PC-9 (cell line): ENCODE data around the gene MGAT3. TPM values are rescaled to one million over a fixed set of nuclear protein-coding genes. Genes with fewer than 3 reads are reported as not detected.

Experiments used
- BruUV-seq: library from RNA; stranded (reverse); fragments of 400-500 nt; replicated peaks from 2 replicates; lab custom pipeline; 2021; lab: Mats Ljungman, UMichigan
- CTCF ChIA-PET: fragments of 300-600 bp; sonication (Branson Sonifier 250); formaldehyde crosslinking; loops from one replicate; lab custom pipeline; 2022; ENCODE audit warnings: antibody characterized with exemption; lab: Charles Lee
- POLR2A ChIA-PET: fragments of 300-600 bp; sonication (Branson Sonifier 250); formaldehyde crosslinking; loops from one replicate; lab custom pipeline; 2022; ENCODE audit warnings: antibody characterized with exemption; ENCODE audit not compliant: unreplicated experiment; lab: Charles Lee
- DNase-seq, 2 experiments: peaks; one replicate each; pipeline versions ENCODE4 v3.0.0 to v3.0.0-alpha.2; 2015 to 2022; ENCODE audit warnings: mixed read lengths in 1 of 2
- H2AFZ ChIP-seq: fragments of 200-600 bp; sonication (generic); 2 replicates; pipeline ENCODE4 v1.8.1; 2017; ENCODE audit warnings: antibody characterized with exemption
- H3F3A ChIP-seq: fragments of 200-600 bp; sonication (generic); 2 replicates; pipeline ENCODE4 v1.8.1; 2017; ENCODE audit warnings: antibody characterized with exemption, mild to moderate bottlenecking, low read depth; ENCODE audit not compliant: insufficient read depth
- H3K27ac ChIP-seq: fragments of 200-600 bp; sonication (generic); 2 replicates; pipeline ENCODE4 v1.6.1; 2016; ENCODE audit warnings: mixed run types
- H3K27me3 ChIP-seq: fragments of 200-600 bp; sonication (generic); 2 replicates; pipeline ENCODE4 v1.6.1; 2016; ENCODE audit warnings: low read depth, mixed run types; ENCODE audit not compliant: insufficient read depth
- H3K36me3 ChIP-seq: fragments of 200-600 bp; sonication (generic); 2 replicates; pipeline ENCODE4 v1.6.1; 2016; ENCODE audit warnings: low read depth, mixed run types
- H3K4me1 ChIP-seq: fragments of 200-600 bp; sonication (generic); replicated peaks from 2 replicates; pipeline ENCODE4 v1.6.1; 2016; ENCODE audit warnings: mixed run types; ENCODE audit not compliant: insufficient read depth
- H3K4me2 ChIP-seq: fragments of 200-600 bp; sonication (generic); 2 replicates; pipeline ENCODE4 v1.6.1; 2017; ENCODE audit warnings: mixed run types
- H3K4me3 ChIP-seq: fragments of 200-600 bp; sonication (generic); 2 replicates; pipeline ENCODE4 v1.6.1; 2016; ENCODE audit warnings: mixed run types
- H3K79me2 ChIP-seq: fragments of 200-600 bp; sonication (generic); 2 replicates; pipeline ENCODE4 v1.6.1; 2017; ENCODE audit warnings: low read depth, mixed run types
- H3K9me2 ChIP-seq: fragments of 200-600 bp; sonication (generic); 2 replicates; pipeline ENCODE4 v1.8.1; 2017; ENCODE audit warnings: mild to moderate bottlenecking; ENCODE audit not compliant: insufficient read depth
- H3K9me3 ChIP-seq: fragments of 200-600 bp; sonication (generic); 2 replicates; pipeline ENCODE4 v1.8.1; 2016; ENCODE audit warnings: low read depth; ENCODE audit not compliant: insufficient read depth
- H4K20me1 ChIP-seq: fragments of 200-600 bp; sonication (generic); 2 replicates; pipeline ENCODE4 v1.8.1; 2017; ENCODE audit not compliant: insufficient read depth
- CTCF ChIP-seq: fragments of 200-600 bp; sonication (generic); conservative IDR thresholded peaks from 2 replicates; pipeline ENCODE4 v1.6.1; 2017; ENCODE audit warnings: mixed run types, antibody characterized with exemption, mild to moderate bottlenecking, moderate library complexity
- EZH2 ChIP-seq: fragments of 200-600 bp; sonication (generic); IDR thresholded peaks from 2 replicates; pipeline ENCODE4 v1.8.0; 2017; ENCODE audit warnings: antibody characterized with exemption, low read depth
- intact Hi-C: fragments of 100-400 bp; cut with micrococcal nuclease; formaldehyde crosslinking; loops from one replicate; pipeline ENCODE4 v1.10.0; 2022; ENCODE audit not compliant: unreplicated experiment
- total RNA-seq: library from RNA; stranded (reverse); gene quantifications from 2 replicates; pipeline ENCODE4 v1.2.3, GENCODE V29; 2021

MGAT3 gene
- total RNA-seq, 1 experiment from 2014 or later, result not detected

DNA sequence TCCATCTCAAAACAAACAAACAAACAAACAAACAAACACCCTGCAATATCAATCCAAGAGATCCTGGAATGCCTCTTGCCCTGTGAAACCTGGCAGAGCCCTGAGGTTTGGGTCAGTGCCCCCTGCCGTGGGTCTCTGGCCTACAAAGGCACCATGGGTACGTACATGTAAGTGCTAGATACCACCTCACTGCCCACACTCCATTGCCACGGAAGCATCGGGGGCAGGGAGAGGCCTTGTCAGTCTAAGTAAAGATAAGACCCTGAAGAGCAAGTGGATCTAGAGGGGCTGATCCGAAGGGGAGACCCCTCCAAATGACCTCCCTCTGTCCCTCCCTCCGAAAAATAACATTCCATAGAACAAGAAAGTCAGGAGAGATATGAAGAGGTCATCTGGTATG, 43.3 kb downstream of the MGAT3 start:
- Histone ChIP-seq H4K20me1 (peaks cover 10% of the 10 kb centered on the region; the same call in 1 of the 2 replicates), H3K27ac (no peak overlapping the region), H3K9me3 (no peaks in the 10 kb centered on the region), H3K9me2 (no peaks in the 10 kb centered on the region), H3K79me2 (peaks cover 29% of the 10 kb centered on the region), H3K36me3 (peaks cover 9% of the 10 kb centered on the region; the same call in 1 of the 2 replicates), H2AFZ (no peak overlapping the region), H3K4me3 (no peak overlapping the region), H3K4me2 (no peak overlapping the region), H3K27me3 (no peaks in the 10 kb centered on the region), H3K4me1 (peaks cover 28% of the 10 kb centered on the region), H3F3A (peaks cover 14% of the 10 kb centered on the region; the same call in 1 of the 2 replicates)
- intact Hi-C loops, result loop anchor here (5.0 kb wide), 1 partner anchor 63 kb away; no protein-coding TSS in a partner anchor
- ChIA-PET CTCF (interaction anchor here (0.9 kb wide), 1 partner anchor 20 kb away, joined by 3 read pairs; the partner anchor contains the start of gene ATF4), POLR2A (interaction anchor here (0.6 kb wide), 1 partner anchor 10 kb away, joined by 7 read pairs; no protein-coding TSS in a partner anchor)
- no peak for DNase-seq
- BruUV-seq, result no TSS peak
- no peak for TF ChIP-seq CTCF
- TF ChIP-seq EZH2, result no peak

GRCh38 chr22:39501644-39502108, 44.9 kb downstream of the MGAT3 start:
- H3K9me3 ChIP-seq, result no peaks in the 10 kb centered on the region
- BruUV-seq, result TSS peak; percentile 95
- intact Hi-C loops, result loop anchor here (1.0 to 5.0 kb wide), 3 partner anchors 19 to 64 kb away; partner anchors contain the start of genes ATF4 and RPS19BP1
- H4K20me1 ChIP-seq, result peaks cover 10% of the 10 kb centered on the region; the same call in 1 of the 2 replicates
- POLR2A ChIA-PET, result interaction anchor here (0.5 to 1.0 kb wide), 11 partner anchors 11 to 846 kb away, joined by 3 to 13 read pairs (median 4); partner anchors contain the start of genes ATF4, GTPBP1 and RPL3
- peaks cover 23% of the 10 kb centered on the region for H3K36me3 ChIP-seq
- peak overlapping the region; percentile 94 for H2AFZ ChIP-seq
- no peak for DNase-seq
- TF ChIP-seq EZH2 (no peak), CTCF (no peak)
- peaks cover 45% of the 10 kb centered on the region for H3K79me2 ChIP-seq
- H3K27ac ChIP-seq, result peak overlapping the region; percentile 4; the same call in 1 of the 2 replicates
- peaks cover 28% of the 10 kb centered on the region for H3K4me1 ChIP-seq
- CTCF ChIA-PET, result interaction anchor here (0.6 to 0.9 kb wide), 4 partner anchors 13 to 622 kb away, joined by 3 to 4 read pairs (median 3); no protein-coding TSS in a partner anchor
- H3K4me3 ChIP-seq, result peak overlapping the region; percentile 92
- H3K27me3 ChIP-seq, result no peaks in the 10 kb centered on the region
- H3K9me2 ChIP-seq, result no peaks in the 10 kb centered on the region
- peak overlapping the region; percentile 95 for H3K4me2 ChIP-seq
- H3F3A ChIP-seq, result peaks cover 18% of the 10 kb centered on the region; the same call in 1 of the 2 replicates

DNA sequence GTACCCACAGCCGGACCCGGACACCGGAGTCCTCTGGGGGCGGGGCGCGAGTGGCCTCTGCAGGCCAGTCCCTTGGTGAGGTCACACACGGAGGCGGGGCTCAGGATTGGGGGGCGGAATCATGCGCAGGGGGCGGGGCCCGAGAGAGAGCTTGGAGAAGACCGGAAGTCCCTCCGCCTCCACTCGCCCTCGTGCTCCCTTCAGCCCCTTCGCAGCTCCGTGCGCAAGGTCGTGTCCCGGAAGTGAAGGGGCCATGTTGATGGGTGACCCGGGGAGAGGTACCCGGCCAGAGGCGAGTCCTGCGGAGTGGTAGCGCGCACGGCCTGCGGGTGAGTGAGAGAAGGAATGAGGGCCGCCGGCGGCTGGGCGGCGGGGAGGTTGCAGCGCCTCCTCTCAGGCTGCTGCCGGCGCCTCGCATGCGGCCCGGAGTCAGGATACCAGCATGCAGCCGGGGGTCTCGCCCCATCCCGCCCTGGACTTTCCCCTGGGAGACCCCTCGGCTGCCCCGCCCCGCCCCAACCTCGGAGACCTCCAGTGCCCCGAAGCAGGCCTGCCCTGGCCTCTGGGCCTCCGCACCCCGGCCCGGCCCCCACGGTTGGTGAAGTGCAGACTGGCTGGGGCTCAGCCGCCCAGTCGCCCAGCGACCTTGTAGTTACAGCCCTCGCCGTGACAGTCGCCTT, 45.4 kb downstream of the MGAT3 start, which contains the start of gene MIEF1:
MIEF1 (plus strand) TSS at position 182 of the 680 bp plus-strand sequence. CDS start 9,005 bp downstream, outside the sequence.
- Histone ChIP-seq H3F3A (peaks cover 18% of the 10 kb centered on the region; the same call in 1 of the 2 replicates), H4K20me1 (peaks cover 10% of the 10 kb centered on the region; the same call in 1 of the 2 replicates)
- intact Hi-C loops, result loop anchor here (2.0 to 5.0 kb wide), 2 partner anchors 19 to 65 kb away; partner anchors contain the start of gene ATF4

More for the DNA sequence above, 45.4 kb downstream of the MGAT3 start, which contains the start of gene MIEF1:
- peak within 1 kb of the TSS; percentile 94 for H2AFZ ChIP-seq
- H3K4me2 ChIP-seq, result peak within 1 kb of the TSS; percentile 95
- peak within 1 kb of the TSS; percentile 92 for H3K4me3 ChIP-seq
- peaks cover 28% of the 10 kb centered on the region for H3K4me1 ChIP-seq
- peaks cover 25% of the 10 kb centered on the region for H3K36me3 ChIP-seq
- H3K9me3 ChIP-seq, result no peaks in the 10 kb centered on the region
- no peak for TF ChIP-seq CTCF
- no peak for TF ChIP-seq EZH2
- H3K27ac ChIP-seq, result peak within 1 kb of the TSS; percentile 20; the same call in 1 of the 2 replicates
- no peaks in the 10 kb centered on the region for H3K9me2 ChIP-seq
- POLR2A ChIA-PET, result interaction anchor here (0.5 to 1.0 kb wide), 13 partner anchors 12 to 797 kb away, joined by 3 to 13 read pairs (median 4); partner anchors contain the start of genes ATF4, GTPBP1, RPL3 and SYNGR1
- peak; percentile 94 to 97 for DNase-seq
- no peaks in the 10 kb centered on the region for H3K27me3 ChIP-seq
- BruUV-seq, result no TSS peak
- CTCF ChIA-PET, result interaction anchor here (0.6 to 0.9 kb wide), 6 partner anchors 12 to 621 kb away, joined by 3 to 5 read pairs (median 3); no protein-coding TSS in a partner anchor
- peaks cover 48% of the 10 kb centered on the region for H3K79me2 ChIP-seq
